GM06990 (cell line): ENCODE data around the gene RAB6A.

ENCODE experiments used
- DNase-seq: peaks from one replicate; pipeline ENCODE4 v3.0.0-alpha.2; 2011; ENCODE audit not compliant: insufficient read length; ENCODE audit errors: extremely low read depth
- H3K27me3 ChIP-seq: replicated peaks from 2 replicates; pipeline ENCODE4 v1.6.0; 2011; ENCODE audit warnings: low read length; ENCODE audit not compliant: control insufficient read depth, insufficient read depth
- H3K36me3 ChIP-seq: 2 replicates; pipeline ENCODE4 v1.5.1; 2011; ENCODE audit warnings: low read length; ENCODE audit not compliant: control insufficient read depth, insufficient read depth
- H3K4me3 ChIP-seq: replicated peaks from 2 replicates; pipeline ENCODE4 v1.5.1; 2011; ENCODE audit warnings: low read depth, mild to moderate bottlenecking, control low read depth, low read length
- CTCF ChIP-seq: IDR thresholded peaks from 2 replicates; pipeline ENCODE4 v1.5.1; 2011; ENCODE audit warnings: low read length, control low read depth, mild to moderate bottlenecking, inconsistent platforms; ENCODE audit not compliant: insufficient read depth, poor library complexity, severe bottlenecking

RAB6A gene

GRCh38 chr11:73760679-73761402, at the start of gene RAB6A:
Gene RAB6A, minus strand, starts transcription at chr11:73761074. Its CDS starts 439 bp downstream, at chr11:73760635.
- Histone ChIP-seq H3K36me3 (no peaks in the 10 kb centered on the region), H3K27me3 (no peaks in the 10 kb centered on the region), H3K4me3 (peak within 1 kb of the TSS; percentile 92)
- DNase-seq = peak; percentile 98
- TF ChIP-seq CTCF = no peak

DNA sequence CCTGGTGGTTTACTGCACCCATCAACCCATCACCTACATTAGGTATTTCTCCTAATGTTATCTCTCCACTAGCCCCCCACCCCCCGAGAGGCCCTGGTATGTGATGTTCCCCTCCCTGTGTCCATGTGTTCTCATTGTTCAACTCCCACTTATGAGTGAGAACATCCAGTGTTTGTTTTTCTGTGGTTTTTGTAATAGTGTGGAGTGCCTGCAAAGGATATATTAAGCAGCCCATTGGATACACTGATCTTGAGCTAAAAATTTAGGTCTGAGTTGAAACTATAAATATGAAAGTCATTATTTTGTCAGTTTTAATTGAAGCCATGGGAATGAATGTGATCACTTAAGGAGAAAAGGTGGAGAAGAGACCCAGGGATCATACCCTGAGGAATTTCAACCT, 49.8 kb upstream of the RAB6A start:
- no peak for TF ChIP-seq CTCF
- H3K36me3 ChIP-seq = no peaks in the 10 kb centered on the region
- H3K27me3 ChIP-seq = no peaks in the 10 kb centered on the region
- H3K4me3 ChIP-seq = no peak overlapping the region
- DNase-seq = no peak

DNA sequence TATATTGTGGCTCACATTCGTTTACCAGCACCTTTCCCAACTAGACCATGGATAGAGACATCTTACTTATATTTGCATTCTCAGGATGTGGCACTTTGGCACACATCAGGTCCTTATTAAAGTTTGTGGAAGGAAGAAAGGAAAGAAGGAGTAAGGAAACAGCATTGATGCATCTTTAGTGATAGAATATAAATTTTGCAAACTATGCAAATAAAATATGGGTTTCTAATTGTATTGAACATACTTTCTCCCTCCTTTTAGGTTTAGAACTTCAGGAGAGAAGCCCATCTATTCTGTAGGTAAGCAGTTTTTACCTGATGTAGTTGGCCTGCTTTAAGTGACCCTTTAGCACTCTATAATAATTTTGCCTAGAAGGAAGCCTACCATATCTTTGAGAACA, 47.2 kb upstream of the RAB6A start:
- TF ChIP-seq CTCF = no peak
- Histone ChIP-seq H3K36me3 (no peaks in the 10 kb centered on the region), H3K27me3 (no peaks in the 10 kb centered on the region), H3K4me3 (no peak overlapping the region)
- DNase-seq = no peak

GRCh38 chr11:73804712-73805111, 43.8 kb upstream of the RAB6A start:
- Histone ChIP-seq H3K4me3 (no peak overlapping the region), H3K27me3 (no peaks in the 10 kb centered on the region), H3K36me3 (no peaks in the 10 kb centered on the region)
- DNase-seq = no peak
- TF ChIP-seq CTCF = no peak

GRCh38 chr11:73801136-73801535, 40.3 kb upstream of the RAB6A start:
- Histone ChIP-seq H3K36me3 (peaks cover 3% of the 10 kb centered on the region), H3K27me3 (no peaks in the 10 kb centered on the region), H3K4me3 (no peak overlapping the region)
- no peak for TF ChIP-seq CTCF
- no peak for DNase-seq
